KOPT-K1 (cell line): ENCODE results near the gene SON.
"Not testable (repeated sequence)": the region's sequence is repeated elsewhere in the genome, so short reads cannot be mapped to it uniquely, and the experiment has no call there.

ENCODE experiments used
- H3K27ac ChIP-seq: fragments of 200-600 bp; sonication (generic); 2 replicates; pipeline ENCODE4 v1.5.1; 2016; ENCODE audit warnings: antibody characterized with exemption, mild to moderate bottlenecking, low read depth, low read length; ENCODE audit not compliant: poor library complexity, severe bottlenecking
- H3K36me3 ChIP-seq: fragments of 200-600 bp; sonication (generic); 2 replicates; pipeline ENCODE4 v1.5.1; 2017; ENCODE audit warnings: antibody characterized with exemption, mild to moderate bottlenecking, low read length, moderate library complexity; ENCODE audit not compliant: insufficient read depth
- H3K9me3 ChIP-seq: fragments of 200-600 bp; sonication (generic); 2 replicates; pipeline ENCODE4 v1.5.1; 2017; ENCODE audit warnings: antibody characterized with exemption, low read length, mild to moderate bottlenecking; ENCODE audit not compliant: insufficient read depth, poor library complexity, severe bottlenecking

SON gene, protein sequence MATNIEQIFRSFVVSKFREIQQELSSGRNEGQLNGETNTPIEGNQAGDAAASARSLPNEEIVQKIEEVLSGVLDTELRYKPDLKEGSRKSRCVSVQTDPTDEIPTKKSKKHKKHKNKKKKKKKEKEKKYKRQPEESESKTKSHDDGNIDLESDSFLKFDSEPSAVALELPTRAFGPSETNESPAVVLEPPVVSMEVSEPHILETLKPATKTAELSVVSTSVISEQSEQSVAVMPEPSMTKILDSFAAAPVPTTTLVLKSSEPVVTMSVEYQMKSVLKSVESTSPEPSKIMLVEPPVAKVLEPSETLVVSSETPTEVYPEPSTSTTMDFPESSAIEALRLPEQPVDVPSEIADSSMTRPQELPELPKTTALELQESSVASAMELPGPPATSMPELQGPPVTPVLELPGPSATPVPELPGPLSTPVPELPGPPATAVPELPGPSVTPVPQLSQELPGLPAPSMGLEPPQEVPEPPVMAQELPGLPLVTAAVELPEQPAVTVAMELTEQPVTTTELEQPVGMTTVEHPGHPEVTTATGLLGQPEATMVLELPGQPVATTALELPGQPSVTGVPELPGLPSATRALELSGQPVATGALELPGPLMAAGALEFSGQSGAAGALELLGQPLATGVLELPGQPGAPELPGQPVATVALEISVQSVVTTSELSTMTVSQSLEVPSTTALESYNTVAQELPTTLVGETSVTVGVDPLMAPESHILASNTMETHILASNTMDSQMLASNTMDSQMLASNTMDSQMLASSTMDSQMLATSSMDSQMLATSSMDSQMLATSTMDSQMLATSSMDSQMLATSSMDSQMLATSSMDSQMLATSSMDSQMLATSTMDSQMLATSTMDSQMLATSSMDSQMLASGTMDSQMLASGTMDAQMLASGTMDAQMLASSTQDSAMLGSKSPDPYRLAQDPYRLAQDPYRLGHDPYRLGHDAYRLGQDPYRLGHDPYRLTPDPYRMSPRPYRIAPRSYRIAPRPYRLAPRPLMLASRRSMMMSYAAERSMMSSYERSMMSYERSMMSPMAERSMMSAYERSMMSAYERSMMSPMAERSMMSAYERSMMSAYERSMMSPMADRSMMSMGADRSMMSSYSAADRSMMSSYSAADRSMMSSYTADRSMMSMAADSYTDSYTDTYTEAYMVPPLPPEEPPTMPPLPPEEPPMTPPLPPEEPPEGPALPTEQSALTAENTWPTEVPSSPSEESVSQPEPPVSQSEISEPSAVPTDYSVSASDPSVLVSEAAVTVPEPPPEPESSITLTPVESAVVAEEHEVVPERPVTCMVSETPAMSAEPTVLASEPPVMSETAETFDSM (N-terminal part only)

GRCh38 chr21:33542640-33543504 lies at the start of gene SON:
Gene SON, plus strand, starts transcription at chr21:33543038. Its CDS starts 55 bp downstream, at chr21:33543093.
- H3K9me3 ChIP-seq, result no peaks in the 10 kb centered on the region
- peak within 1 kb of the TSS; percentile 100 for H3K27ac ChIP-seq
- peaks cover 44% of the 10 kb centered on the region for H3K36me3 ChIP-seq

GRCh38 chr21:33493756-33494155 lies 49.1 kb upstream of the SON start:
- Histone ChIP-seq H3K36me3 (no peaks in the 10 kb centered on the region), H3K27ac (no peak overlapping the region), H3K9me3 (no peaks in the 10 kb centered on the region)

- H3K9me3 ChIP-seq, result no peaks in the 10 kb centered on the region
- no peaks in the 10 kb centered on the region for H3K36me3 ChIP-seq
- H3K27ac ChIP-seq, result no peak overlapping the region
These were observed 47.1 kb upstream of the SON start for GRCh38 chr21:33495743-33496142.

DNA sequence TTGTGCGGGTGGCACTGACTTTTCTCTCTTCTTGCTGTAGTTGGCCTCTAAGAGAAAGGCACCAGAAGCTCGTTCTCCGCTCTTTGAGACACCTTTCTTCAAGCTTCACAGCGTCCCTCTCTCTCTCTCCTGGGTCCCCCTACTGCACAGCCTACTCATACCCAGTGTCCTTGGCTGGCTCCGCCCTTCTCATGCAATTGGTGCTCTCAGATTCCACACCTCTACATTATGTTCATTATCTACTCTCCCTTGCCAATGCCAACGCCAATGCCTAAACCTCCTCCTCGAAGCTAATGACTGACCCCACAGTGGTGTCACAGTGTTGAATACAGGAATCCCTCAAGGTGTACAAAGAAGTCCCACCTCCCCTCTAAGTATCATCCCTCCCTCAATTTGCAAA lies 46.5 kb upstream of the SON start:
- Histone ChIP-seq H3K9me3 (no peaks in the 10 kb centered on the region), H3K36me3 (peaks cover 2% of the 10 kb centered on the region; the same call in 1 of the 2 replicates), H3K27ac (no peak overlapping the region)

- H3K36me3 ChIP-seq, result peaks cover 93% of the 10 kb centered on the region
- no peak overlapping the region for H3K27ac ChIP-seq
- no peaks in the 10 kb centered on the region for H3K9me3 ChIP-seq
These were observed 37.0 kb upstream of the SON start for GRCh38 chr21:33505833-33506232.

DNA sequence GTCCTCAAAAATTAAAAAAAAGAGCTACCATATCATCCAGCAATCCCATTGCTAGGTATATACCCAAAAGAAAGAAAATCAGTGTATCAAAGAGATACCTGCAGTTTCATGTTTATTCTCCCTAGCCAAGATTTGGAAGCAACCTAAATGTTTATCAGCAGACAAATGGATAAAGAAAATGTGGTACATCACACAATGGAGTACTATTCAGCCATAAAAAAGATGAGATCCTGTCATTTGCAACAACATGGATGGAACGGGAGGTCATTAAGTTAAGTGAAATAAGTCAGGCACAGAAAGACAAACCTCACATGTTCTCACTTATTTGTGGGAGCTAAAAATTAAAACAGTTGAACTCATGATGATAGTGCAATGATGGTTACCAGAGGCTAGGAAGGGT lies 35.8 kb upstream of the SON start:
- not testable (repeated sequence) for H3K27ac ChIP-seq, H3K9me3 ChIP-seq
- H3K36me3 ChIP-seq, result peaks cover 96% of the 10 kb centered on the region

- Histone ChIP-seq H3K27ac (no peak overlapping the region), H3K36me3 (peaks cover 100% of the 10 kb centered on the region), H3K9me3 (no peaks in the 10 kb centered on the region)
These were observed 32.0 kb upstream of the SON start for GRCh38 chr21:33510826-33511225.

DNA sequence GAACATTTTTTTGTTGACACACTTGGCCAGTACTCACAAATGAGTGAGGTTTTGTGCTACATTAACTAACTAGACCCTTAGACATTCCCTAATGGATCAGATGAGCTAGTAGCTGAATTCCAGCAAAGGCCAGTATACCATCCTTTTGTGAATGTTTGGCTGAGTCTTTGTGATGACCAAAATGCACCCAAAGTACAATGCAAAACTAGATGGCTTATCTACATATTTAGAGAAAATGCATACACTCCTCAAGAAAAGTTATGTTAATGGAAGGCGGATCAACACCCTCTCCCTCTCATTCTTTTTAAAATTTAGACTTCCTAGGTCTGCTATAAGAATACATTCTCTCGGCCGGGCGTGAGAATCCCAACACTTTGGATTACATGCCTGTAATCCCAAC lies 31.2 kb upstream of the SON start:
- H3K36me3 ChIP-seq, result peaks cover 99% of the 10 kb centered on the region
- no peak overlapping the region for H3K27ac ChIP-seq
- no peaks in the 10 kb centered on the region for H3K9me3 ChIP-seq

DNA sequence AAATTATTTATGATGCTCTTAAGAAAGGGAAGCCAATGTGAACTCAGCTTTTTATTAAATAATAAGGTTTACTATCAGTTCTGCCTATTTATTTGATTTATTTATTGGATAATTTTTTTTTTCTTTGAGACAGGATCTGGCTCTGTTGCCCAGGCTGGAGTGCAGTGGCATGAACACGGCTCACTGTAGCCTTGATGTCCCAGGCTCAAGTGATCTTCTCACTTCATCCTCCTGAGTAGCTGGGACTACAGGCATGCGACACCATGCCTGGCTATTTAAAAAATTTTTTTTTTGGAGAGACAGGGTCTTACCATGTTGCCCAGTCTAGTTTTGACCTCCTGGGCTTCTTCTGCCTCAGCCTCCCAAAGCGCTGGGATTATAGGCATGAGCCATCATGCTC lies 30.4 kb upstream of the SON start:
- peaks cover 99% of the 10 kb centered on the region for H3K36me3 ChIP-seq
- no peak overlapping the region for H3K27ac ChIP-seq
- no peaks in the 10 kb centered on the region for H3K9me3 ChIP-seq

GRCh38 chr21:33514229-33514628 lies 28.6 kb upstream of the SON start:
- H3K9me3 ChIP-seq, result no peaks in the 10 kb centered on the region
- H3K36me3 ChIP-seq, result peaks cover 99% of the 10 kb centered on the region
- no peak overlapping the region for H3K27ac ChIP-seq

DNA sequence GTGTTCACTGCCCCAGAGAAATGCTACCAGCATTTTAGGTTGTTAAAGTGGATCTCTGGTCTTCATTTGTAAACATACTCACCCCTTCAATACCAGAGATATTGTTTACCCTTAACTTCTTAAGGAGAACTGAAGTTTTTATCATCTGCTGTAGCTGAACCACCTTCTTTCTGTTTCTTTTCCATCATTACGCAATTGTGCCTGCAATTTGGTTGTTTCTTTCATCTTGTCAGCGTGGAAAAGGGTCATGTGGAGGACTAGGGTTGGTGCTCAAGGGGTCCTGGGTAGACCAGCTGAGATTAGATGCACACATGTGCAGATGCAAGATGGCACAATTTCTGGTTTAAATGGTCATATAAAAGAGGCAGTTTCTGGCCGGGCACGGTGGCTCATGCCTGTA lies 23.9 kb upstream of the SON start:
- H3K36me3 ChIP-seq, result peaks cover 98% of the 10 kb centered on the region
- H3K9me3 ChIP-seq, result no peaks in the 10 kb centered on the region

DNA sequence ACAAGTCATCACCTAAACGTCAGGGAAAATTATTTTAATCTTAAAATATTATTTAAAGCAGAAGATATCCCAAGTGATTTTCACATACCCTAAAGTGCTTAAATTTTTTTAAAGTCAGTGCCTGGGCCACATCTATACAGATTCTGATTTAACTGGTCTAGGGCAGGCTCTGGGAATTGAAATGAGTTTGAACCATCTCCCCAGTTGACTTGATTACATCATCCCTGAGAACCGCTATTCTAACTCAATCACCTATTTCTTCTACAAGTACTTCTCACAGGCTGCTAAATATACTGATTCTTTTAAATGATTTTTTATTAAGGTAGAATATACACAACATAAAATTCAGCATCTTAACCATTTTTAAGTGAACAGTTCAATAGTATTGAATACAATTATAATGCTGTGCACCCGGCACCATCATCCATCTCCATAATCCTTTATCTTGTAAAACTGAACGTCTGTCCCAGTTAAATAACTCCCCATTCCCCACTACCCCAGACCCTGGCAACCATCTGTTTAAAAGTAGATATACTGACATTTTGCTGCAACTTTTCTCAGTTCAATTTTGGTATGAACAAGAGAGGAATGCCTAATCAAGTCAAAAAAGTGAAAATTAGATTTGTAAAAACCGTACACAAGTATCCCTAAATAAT lies 20.4 kb upstream of the SON start:
- H3K9me3 ChIP-seq, result no peaks in the 10 kb centered on the region
- H3K27ac ChIP-seq, result no peak overlapping the region
- peaks cover 99% of the 10 kb centered on the region for H3K36me3 ChIP-seq

More for the DNA sequence above, 23.9 kb upstream of the SON start:
- H3K27ac ChIP-seq, result no peak overlapping the region

GRCh38 chr21:33522953-33523349 lies 19.9 kb upstream of the SON start:
- Histone ChIP-seq H3K36me3 (peaks cover 99% of the 10 kb centered on the region), H3K9me3 (no peaks in the 10 kb centered on the region), H3K27ac (no peak overlapping the region)

- Histone ChIP-seq H3K27ac (no peak overlapping the region), H3K9me3 (no peaks in the 10 kb centered on the region), H3K36me3 (peaks cover 99% of the 10 kb centered on the region)
These were observed 11.8 kb upstream of the SON start for GRCh38 chr21:33531007-33531406.
